Lung microvascular endothelial cell (primary cell): ENCODE data around the gene HTR1E. TPM values are rescaled to one million over a fixed set of nuclear protein-coding genes. Genes with fewer than 3 reads are reported as not detected.
"Not testable (repeated sequence)": the region's sequence is repeated elsewhere in the genome, so short reads cannot be mapped to it uniquely, and the experiment has no call there.

Experiments used
- DNase-seq, 2 donors: peaks; one replicate each; pipeline versions ENCODE4 v3.0.0 to v3.0.0-alpha.2; 2010; ENCODE audit warnings: low read depth in 2 of 2
- total RNA-seq: library from RNA; depleted of rRNA; stranded (reverse); fragments of >200 nt; gene quantifications from 2 replicates; pipeline ENCODE4 v1.2.1, GENCODE V29; 2014

HTR1E gene
- total RNA-seq, 1 donor from 2014 or later, result not detected

DNA sequence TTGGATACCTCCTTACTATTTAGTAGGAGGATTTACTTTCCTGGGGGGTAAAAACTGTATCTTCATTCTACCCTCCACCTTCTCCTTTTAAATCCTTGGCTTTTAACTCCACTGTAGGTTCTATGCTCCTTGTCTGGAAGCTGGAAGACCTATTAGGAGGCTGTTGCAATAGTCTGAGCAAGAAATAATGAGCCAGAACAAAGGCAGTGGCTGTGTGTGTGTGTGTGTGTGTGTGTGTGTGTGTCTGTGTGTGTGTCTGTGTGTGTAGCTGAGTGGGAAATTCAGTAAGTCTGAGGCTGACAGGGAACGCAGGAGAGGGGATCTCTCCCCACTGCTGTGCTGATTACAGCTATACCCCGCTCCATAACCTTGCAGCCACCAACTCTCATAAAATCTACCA, 35.8 kb downstream of the HTR1E start:
- no peak for DNase-seq

DNA sequence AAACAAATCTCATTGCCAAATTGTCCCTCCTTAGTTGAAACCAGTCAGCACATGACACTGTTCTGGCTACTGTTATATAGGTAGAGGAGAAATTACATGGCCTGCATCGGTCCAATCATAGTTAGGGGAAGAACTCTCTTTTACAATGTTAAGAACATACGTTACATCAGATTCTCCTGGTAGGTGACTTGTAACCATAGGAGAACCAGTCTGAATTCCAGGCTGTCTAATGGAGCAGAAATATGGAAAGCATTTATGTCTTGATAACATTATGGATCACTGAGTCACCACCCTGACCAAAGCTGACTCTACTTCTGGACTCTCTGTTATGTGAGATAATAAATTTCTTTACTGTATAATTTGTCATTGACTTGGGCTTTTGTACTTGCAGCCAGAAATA, 40.9 kb downstream of the HTR1E start:
- DNase-seq, result no peak

DNA sequence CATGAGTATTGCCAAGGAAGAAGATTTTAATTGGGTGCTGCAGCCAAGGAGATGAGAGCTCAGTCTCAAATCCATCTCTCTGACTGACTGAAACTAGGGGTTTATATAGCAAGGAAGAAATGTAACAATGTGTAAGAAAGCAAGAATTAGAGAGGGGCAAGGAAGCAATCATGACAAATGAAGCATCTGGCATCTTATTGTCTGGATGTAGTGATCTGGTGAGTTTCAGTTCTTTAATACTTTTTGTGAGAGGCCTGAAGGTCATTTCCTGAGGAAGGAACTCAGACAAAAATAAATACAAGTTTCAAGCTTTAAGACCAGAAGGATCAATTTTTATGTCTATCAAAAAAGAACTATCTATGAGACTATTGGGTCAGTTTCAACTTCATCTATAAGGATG, 64.2 kb downstream of the HTR1E start:
- DNase-seq, result no peak

DNA sequence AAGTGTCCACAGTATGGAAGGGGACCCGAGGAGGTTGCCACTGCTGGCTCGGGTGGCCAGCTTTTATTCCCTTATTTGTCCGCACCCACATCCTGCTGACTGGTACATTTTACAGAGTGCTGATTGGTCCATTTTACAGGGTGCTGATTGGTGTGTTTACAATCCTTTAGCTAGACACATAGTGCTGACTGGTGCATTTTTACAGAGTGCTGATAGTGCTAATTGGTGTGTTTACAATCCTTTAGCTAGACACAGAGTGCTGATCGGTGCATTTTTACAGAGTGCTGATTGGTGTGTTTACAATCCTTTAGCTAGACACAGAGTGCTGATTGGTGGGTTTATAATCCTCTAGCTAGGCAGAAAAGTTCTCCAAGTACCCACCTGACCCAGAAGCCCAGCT, 65.1 kb downstream of the HTR1E start:
- DNase-seq, result not testable (repeated sequence)

DNA sequence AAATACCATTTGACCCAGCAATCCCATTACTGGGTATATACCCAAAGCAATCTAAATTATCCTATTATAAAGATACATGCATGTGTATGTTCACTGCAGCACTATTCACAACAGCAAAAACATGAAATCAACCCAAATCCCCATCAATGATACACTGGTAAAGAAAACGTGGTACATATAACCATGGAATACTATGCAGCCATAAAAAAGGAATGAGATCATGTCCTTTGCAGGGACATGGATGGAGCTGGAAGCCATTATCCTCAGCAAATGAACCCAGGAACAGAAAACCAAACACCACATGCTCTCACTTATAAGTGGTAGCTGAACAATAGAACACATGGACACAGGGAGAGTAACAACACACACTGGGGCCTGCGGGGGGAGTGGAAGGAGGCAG, 69.2 kb downstream of the HTR1E start:
- DNase-seq, result not testable (repeated sequence)

DNA sequence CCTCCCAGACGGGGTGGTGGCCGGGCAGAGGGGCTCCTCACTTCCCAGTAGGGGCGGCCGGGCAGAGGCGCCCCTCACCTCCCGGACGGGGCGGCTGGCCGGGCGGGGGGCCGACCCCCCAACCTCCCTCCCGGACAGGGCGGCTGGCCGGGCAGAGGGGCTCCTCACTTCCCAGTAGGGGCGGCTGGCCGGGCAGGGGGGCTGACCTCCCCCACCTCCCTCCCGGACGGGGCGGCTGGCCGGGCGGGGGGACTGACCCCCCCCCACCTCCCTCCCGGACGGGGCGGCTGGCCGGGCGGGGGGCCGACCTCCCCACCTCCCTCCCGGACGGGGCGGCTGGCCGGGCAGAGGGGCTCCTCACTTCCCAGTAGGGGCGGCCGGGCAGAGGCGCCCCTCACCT, 72.3 kb downstream of the HTR1E start:
- not testable (repeated sequence) for DNase-seq

DNA sequence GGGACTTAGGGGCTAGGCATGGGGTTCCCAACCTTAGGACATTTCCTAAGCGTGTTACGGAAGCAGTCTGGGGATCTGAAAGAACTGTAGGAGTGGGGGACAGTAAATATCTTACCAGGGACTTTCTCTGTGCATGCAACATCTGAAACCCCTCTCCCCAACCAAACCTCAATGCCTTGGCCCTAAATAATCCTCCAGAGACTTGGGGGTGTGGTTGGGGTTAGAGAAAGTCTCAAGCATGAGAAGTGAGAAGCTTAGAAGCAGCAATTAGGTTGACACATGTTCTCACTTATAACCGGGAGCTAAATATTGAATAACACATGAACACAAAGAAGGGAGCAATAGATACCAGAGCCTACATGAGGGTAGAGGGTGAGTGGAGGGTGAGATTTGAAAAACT, 74.7 kb downstream of the HTR1E start:
- DNase-seq, result no peak

DNA sequence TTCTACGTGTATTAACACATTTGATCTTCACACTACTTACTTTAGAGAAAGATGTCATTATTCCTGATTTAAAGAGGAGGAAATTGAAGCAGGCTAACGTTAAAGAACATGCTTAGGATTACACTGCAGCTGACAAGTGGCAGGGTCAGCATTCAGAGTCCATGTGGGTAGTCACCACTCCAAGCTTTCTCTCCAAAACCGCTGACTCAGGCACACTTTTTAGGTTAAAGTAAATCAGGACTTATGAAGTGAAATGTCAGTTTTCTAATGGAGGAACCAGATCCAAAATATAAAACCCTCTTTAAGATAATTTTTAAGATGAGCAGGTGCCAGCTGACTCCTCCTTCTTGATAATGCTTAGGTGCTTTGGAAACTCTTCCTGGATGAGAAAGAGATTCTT, 75.4 kb downstream of the HTR1E start:
- no peak for DNase-seq

DNA sequence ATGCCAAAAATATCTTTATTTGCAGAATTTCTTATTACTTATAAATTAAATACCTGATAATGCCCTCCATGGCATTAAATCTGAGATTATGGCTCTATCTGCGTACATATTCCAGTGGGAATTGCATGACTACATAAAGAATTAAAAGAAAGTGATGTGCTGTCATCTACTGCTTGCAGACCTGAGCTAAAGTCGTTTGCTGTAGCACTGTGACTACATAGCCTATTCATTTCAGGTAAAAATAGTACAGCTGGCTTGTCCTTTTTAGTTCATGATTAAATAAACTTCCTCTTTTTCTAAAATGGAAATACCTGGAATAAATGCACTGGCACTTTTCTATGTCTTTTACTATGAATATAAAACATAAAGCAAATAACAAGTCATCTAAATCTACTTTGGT, 79.4 kb downstream of the HTR1E start:
- no peak for DNase-seq

DNA sequence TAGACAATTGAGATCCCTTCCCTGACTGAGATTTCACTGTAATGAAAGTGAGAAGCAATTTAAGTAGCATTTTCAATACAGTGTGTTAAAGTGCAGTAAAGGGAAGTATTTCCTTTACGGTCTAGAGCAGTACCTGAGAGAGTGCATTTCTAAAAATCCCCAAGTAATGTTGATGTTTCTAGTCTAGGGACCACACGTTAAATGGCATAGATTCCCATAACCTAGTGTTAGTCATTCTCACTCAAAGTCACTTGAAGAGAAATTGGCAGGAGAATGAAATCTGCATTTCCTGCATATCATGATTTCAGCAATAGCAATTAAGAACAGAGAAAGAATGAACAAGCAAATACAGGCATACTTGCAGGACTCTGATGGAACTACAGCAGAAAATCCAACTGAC, 89.7 kb downstream of the HTR1E start:
- DNase-seq, result no peak

DNA sequence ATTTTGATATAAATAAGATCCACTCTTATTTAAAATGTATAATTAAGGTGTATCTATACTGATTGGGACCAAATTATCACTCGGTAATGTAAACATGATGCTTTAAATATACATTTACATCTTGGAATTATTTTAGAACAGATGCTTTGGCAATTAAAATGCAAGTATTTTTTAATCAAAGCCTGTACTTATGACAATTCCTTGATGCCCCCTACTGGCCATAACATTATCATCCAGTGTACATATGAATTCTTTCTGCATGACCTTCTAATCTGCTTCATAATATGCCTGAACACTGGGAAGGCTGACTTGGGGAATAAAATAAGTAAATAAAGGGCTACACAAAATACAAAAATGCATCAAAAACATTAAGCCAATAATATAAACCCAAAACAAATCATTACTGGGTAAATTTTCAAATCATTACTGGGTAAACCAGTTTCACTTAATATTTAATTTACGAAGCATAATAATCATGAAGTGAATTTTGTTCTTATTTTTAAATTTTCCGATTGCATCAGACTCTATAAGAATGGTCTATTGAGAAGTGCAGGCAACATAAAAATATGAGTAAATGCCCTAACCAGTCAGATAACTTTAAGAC, 92.5 kb downstream of the HTR1E start:
- peak; percentile 67 to 70 for DNase-seq

DNA sequence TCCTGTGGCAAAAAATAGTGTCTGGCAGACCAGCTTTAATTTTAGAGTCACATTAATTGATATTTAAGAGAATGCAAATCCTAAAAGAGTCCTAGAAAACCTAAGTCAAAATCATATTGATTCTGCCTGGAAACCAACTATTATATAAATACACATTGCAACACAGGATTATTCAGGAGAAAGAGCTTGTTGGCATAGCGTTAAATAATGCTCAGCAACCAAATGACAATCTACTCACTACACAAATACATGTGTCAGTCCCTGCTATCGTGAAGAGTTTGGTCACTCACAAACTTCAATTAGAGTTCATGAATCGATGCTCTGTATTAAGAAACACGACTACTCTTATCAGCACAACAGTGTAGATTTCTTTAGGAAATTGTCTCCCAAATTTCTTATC, 103.4 kb downstream of the HTR1E start:
- DNase-seq, result no peak

DNA sequence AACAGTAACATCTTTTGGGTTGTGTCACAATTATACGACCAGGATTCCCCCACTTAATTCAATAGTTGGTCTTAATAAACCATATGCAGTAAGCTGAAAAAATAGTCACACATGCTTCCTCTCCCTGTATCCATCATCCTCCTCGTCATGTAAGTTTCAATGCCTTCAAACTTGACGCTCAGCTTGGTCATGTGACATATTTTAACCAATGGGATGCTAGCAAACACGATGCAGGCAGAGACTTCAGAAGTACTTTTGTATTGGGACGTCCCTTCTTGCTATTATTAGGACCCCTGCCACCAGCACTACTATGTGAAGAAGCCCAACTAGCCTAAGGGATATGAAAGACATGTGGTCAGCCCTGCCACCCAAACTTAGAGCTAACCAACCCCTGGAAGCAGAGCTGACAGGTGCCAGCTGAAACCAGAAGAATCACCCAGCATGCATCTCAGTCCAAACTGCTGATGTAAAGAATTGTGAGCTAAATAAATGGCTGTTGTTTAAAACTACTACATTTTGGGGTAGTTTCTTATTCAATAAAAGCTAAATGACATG, 108.3 kb downstream of the HTR1E start:
- DNase-seq, result no peak

DNA sequence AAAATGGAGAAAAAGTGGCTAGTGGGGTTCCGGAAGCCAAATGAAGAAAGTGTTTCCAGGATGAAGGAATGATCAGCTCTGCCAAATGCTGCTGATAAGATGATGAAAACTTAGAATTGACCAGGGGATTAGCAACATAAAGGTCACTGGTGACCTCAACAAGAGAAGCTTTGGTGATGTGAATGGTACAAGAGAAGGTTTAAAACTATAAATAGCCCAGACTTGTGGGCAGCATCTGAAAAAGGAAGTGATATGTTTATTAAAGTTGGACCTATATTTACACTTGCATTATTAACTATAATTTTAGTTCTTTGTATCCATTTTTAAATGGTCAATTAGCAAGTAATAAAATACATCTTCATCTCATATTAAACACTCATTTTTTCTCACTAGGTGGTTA, 112.5 kb downstream of the HTR1E start:
- DNase-seq, result no peak

DNA sequence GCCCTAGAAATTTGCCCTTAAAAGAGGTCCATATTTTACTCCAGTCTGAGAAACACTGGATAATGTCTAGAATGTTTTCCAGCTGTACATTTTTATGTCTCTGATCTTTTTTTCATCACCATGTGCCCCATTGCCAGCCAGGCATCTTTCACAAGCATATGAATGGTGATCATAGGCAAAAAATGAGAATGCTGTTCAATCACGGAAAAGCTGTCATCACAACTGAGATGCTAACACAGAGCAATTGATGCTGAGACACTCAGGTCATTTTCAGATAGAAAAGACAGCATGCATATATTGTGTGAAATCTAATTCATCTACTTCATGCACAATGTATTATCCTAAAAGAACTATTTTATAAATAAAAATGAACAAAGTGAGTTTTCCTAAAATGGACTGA, 116.0 kb downstream of the HTR1E start:
- no peak for DNase-seq

DNA sequence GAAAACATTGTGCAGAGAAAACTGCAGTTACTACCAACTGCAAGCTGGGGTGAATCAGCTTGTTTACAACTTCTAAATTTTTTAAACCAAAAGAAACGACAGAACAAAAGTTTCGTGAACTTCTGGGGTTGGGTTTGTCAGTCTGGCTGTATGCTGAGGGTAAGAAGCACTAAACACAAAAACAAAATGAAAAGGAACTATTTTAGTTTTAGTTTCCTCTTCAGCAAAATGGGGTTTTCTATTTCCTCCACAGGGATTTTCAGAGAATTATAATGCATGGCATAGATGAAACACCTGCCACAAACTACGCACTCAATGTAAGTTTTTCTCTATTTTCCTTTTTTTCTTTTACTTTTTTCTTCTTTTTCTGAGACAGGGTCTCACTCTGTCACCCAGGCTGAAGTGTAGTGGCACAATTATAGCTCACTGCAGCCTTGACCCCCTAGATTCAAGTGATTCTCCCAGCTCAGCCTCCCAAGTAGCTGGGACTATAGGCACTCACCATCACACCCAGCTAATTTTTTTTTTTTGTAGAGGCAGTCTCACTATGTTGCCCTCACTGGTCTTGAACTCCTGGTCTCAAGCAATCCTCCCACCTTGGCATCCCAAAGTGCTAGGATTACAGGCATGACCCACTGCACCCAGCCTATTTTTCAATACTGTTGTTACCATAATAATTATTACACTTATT, 117.0 kb downstream of the HTR1E start:
- DNase-seq, result no peak

DNA sequence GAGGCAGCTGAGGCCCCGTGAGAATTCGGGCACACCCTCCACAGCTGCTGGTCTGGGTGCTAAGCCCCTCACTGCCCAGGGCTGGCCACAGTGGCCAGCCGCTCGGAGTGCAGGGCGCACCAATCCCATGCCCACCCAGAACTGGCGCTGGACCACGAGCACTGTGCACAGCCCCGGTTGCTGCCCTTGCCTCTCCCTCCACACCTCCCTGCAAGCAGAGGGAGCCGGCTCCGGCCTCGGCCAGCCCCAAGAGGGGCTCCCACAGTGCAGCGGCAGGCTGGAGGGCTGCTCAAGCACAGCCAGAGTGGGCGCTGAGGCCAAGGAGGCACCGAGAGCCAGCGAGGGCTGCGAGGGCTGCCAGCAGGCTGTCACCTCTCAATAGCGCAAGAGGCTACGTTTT, 122.6 kb downstream of the HTR1E start:
- DNase-seq, result no peak

DNA sequence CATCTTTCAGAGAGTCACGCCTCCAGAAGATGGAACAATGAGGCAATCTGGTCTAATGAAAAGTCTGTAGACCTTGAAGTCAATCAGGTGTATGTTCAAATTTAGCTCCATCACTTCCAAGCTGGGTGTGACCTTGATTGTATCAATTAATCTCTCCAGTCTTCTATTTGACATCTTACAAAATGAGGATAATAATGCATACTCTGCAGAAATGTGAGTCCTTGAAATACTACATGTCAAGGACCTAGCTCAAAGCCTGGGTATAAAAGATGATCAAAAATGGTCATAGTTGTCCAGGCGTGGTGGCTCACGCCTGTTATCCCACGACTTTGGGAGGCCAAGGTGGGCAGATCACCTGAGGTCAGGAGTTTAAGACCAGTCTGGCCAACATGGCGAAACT, 127.8 kb downstream of the HTR1E start:
- DNase-seq, result no peak

Other genes with a start within 250 kb of the HTR1E start
- not detected in 2 replicates for gene CGA, start 157.6 kb downstream of the HTR1E start, total RNA-seq
- gene ZNF292, start 218.0 kb downstream of the HTR1E start, total RNA-seq, result 11.3 and 18.3 TPM in 2 replicates